Endothelial cell of umbilical vein (primary cell): ENCODE data around the gene UNC13D. TPM values are rescaled to one million over a fixed set of nuclear protein-coding genes. Genes with fewer than 3 reads are reported as not detected.

ENCODE experiments used
- BruUV-seq: library from RNA; stranded (reverse); fragments of 400-500 nt; replicated peaks from 2 replicates; lab custom pipeline; 2021; lab: Mats Ljungman, UMichigan
- CTCF ChIA-PET: fragments of 300-600, 350-600 bp; sonication (Branson Sonifier 250); formaldehyde crosslinking; loops from one replicate; lab custom pipeline; 2021; ENCODE audit warnings: antibody characterized with exemption, inconsistent platforms; lab: Charles Lee
- POLR2A ChIA-PET: fragments of 300-600, 350-600 bp; sonication (Branson Sonifier 250); formaldehyde crosslinking; loops from one replicate; lab custom pipeline; 2021; ENCODE audit warnings: antibody characterized with exemption, inconsistent platforms; lab: Charles Lee
- DNase-seq: peaks from one replicate; pipeline ENCODE4 v3.0.0-alpha.2; 2011; ENCODE audit warnings: low read depth, low spot score
- FAIRE-seq: peaks from 2 replicates; lab custom pipeline; 2011; peaks lifted over from hg19 to GRCh38; lab: Jason Lieb, UNC
- H2AFZ ChIP-seq: 2 replicates; pipeline ENCODE4 v1.6.0; 2012; ENCODE audit warnings: low read depth, low read length, control low read depth, inconsistent platforms
- H3K27ac ChIP-seq: 2 replicates; pipeline ENCODE4 v1.5.1; 2011; ENCODE audit warnings: low read depth, mild to moderate bottlenecking, control low read depth, low read length, moderate library complexity; ENCODE audit not compliant: insufficient read depth
- H3K27me3 ChIP-seq, 2 experiments: 2 replicates each; pipeline versions ENCODE4 v1.6.0 to v1.6.1; 2011; ENCODE audit warnings: low read length in 2 of 2, mixed read lengths in 1 of 2; ENCODE audit not compliant: control insufficient read depth in 2 of 2, insufficient read depth in 2 of 2
- H3K36me3 ChIP-seq, 2 experiments: 2 replicates in 1 of 2; 3 replicates in 1 of 2; pipeline ENCODE4 v1.5.1; 2011; ENCODE audit warnings: low read length in 2 of 2, mild to moderate bottlenecking in 1 of 2, moderate library complexity in 1 of 2; ENCODE audit not compliant: control insufficient read depth in 2 of 2, insufficient read depth in 2 of 2; ENCODE audit errors: extremely low read depth in 1 of 2
- H3K4me1 ChIP-seq: 3 replicates; pipeline ENCODE4 v1.5.1; 2011; ENCODE audit warnings: mild to moderate bottlenecking, low read length; ENCODE audit not compliant: control insufficient read depth, insufficient read depth; ENCODE audit errors: extremely low read depth
- H3K4me2 ChIP-seq: 2 replicates; pipeline ENCODE4 v1.6.1; 2011; ENCODE audit warnings: low read length, control low read depth, mixed read lengths; ENCODE audit not compliant: insufficient read depth
- H3K4me3 ChIP-seq, 3 experiments: fragments of 200-600 bp in 1 of 3; sonication (generic), shearing (Covaris generic) in 1 of 3; replicated peaks in 1 of 3; 2 replicates each; pipeline ENCODE4 v1.5.1; 2011 to 2016; ENCODE audit warnings: control low read depth in 3 of 3, low read length in 3 of 3, mild to moderate bottlenecking in 2 of 3, inconsistent platforms in 1 of 3, low read depth in 1 of 3, moderate library complexity in 1 of 3; ENCODE audit not compliant: insufficient read depth in 1 of 3
- H3K79me2 ChIP-seq: 2 replicates; pipeline ENCODE4 v1.6.0; 2012; ENCODE audit warnings: low read length, inconsistent platforms; ENCODE audit not compliant: control insufficient read depth, insufficient read depth
- H3K9ac ChIP-seq: replicated peaks from 2 replicates; pipeline ENCODE3; 2011; ENCODE audit warnings: low read length, control low read depth; ENCODE audit not compliant: insufficient read depth; ENCODE audit errors: extremely low read depth
- H3K9me1 ChIP-seq: replicated peaks from 3 replicates; pipeline ENCODE4 v1.6.0; 2011; ENCODE audit warnings: mild to moderate bottlenecking, low read length; ENCODE audit not compliant: control insufficient read depth, insufficient read depth; ENCODE audit errors: extremely low read depth
- H3K9me3 ChIP-seq: replicated peaks from 2 replicates; pipeline ENCODE4 v1.5.1; 2012; ENCODE audit warnings: low read length, inconsistent platforms; ENCODE audit not compliant: control insufficient read depth, insufficient read depth
- H4K20me1 ChIP-seq: replicated peaks from 2 replicates; pipeline ENCODE3; 2011; ENCODE audit warnings: mild to moderate bottlenecking, low read length; ENCODE audit not compliant: control insufficient read depth, insufficient read depth; ENCODE audit errors: extremely low read depth
- EZH2 ChIP-seq: IDR thresholded peaks from 2 replicates; pipeline ENCODE4 v1.6.1; 2012; ENCODE audit warnings: borderline replicate concordance, low read depth, mild to moderate bottlenecking, moderate library complexity, low read length, inconsistent platforms; ENCODE audit not compliant: severe bottlenecking
- JUN ChIP-seq: IDR thresholded peaks from 2 replicates; pipeline ENCODE4 v1.6.1; 2011; ENCODE audit warnings: borderline replicate concordance, low read depth; ENCODE audit not compliant: insufficient read length, insufficient read depth
- MYC ChIP-seq: IDR thresholded peaks from one replicate; pipeline ENCODE4 v1.6.1; 2011; ENCODE audit warnings: mild to moderate bottlenecking, low read depth, low read length
- POLR2A ChIP-seq: IDR thresholded peaks from 2 replicates; pipeline ENCODE4 v1.6.1; 2012; ENCODE audit warnings: low read depth, mild to moderate bottlenecking, control low read depth, low read length
- POLR2AphosphoS5 ChIP-seq: IDR thresholded peaks from 2 replicates; pipeline ENCODE4 v1.6.1; 2012; ENCODE audit warnings: low read depth, mild to moderate bottlenecking, control low read depth, low read length, moderate library complexity; ENCODE audit not compliant: insufficient read depth
- dilution Hi-C: fragments of 300-500 bp; cut with MboI; formaldehyde crosslinking; loops from one replicate; pipeline ENCODE4 v1.15.0; 2019; ENCODE audit warnings: low sequenced_read_pairs; ENCODE audit not compliant: extremely low pct_ligation_motif_present
- intact Hi-C: fragments of 100-400 bp; cut with micrococcal nuclease; formaldehyde crosslinking; loops from one replicate; pipeline ENCODE4 v1.10.0; 2022
- polyA plus RNA-seq, 4 experiments: library from polyadenylated mRNA; depleted of rRNA in 3 of 4; stranded (reverse) in 3 of 4; unstranded in 1 of 4; fragments of >200 nt; gene quantifications; 2 replicates each; pipeline versions ENCODE4 v1.2.1 to v1.2.3, GENCODE V29; 2011 to 2012; ENCODE audit warnings: missing spikeins in 1 of 4
- total RNA-seq: library from RNA; stranded (reverse); gene quantifications from 2 replicates; pipeline ENCODE4 v1.2.3, GENCODE V29; 2021
- TF ChIP-seq, protein P1 (sequence below), 2 donors: IDR thresholded peaks; 1 replicate in 1 of 2; 2 replicates in 1 of 2; pipeline ENCODE4 v1.5.1; 2011; ENCODE audit warnings: low read length in 2 of 2, mild to moderate bottlenecking in 2 of 2, moderate library complexity in 2 of 2, control low read depth in 1 of 2, inconsistent platforms in 1 of 2, low read depth in 1 of 2; ENCODE audit not compliant: insufficient read depth in 1 of 2; ENCODE audit errors: extremely low read depth in 1 of 2

UNC13D gene
- total and polyA plus RNA-seq, 2 donors (not counting 3 experiments of a cell fraction or from before 2014, with no cell fraction given) = 6.9 to 14.9 TPM

DNA sequence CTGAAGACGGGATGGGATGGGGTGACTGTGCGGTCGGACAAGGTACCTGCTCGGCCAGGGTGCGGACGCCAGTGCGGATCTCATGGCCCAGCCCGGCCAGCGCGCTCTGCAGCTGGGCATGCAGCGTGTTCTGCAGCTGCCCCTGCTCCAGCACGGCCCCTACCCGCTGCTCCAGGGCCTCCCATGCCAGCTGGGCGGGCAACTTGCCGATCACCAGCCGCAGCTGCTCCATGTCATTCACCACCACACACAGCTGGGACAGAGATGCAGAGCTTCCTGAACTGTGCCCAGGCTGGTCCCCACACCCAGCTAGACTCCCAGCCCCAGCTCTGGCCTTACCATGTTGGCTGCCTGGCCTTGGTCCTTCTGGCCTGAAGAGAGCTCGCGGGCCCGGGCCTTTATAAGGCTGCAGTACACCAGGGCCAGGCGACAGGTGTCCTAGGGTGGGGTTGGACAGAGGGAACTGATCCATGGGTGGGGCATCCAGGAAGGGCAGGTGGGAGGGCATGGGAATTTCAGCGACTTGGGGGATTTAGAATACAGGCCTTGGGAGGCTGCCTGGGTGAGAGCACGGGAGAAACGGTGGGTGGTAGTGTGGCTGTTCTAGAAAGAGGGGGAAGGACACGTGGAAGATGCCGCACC lies 9.8 kb downstream of the UNC13D start:
- H3K9me3 ChIP-seq = no peaks in the 10 kb centered on the region
- H3K79me2 ChIP-seq = no peaks in the 10 kb centered on the region
- POLR2A ChIA-PET = no interaction called here
- intact Hi-C loops (no loop called here), dilution Hi-C loops (no loop called here)
- no peak overlapping the region for H3K4me3 ChIP-seq
- DNase-seq (no peak), FAIRE-seq (no peak)
- no peak overlapping the region for H3K9ac ChIP-seq
- BruUV-seq = no TSS peak
- H4K20me1 ChIP-seq = no peaks in the 10 kb centered on the region
- H2AFZ ChIP-seq = no peak overlapping the region
- TF ChIP-seq, protein P1, sequence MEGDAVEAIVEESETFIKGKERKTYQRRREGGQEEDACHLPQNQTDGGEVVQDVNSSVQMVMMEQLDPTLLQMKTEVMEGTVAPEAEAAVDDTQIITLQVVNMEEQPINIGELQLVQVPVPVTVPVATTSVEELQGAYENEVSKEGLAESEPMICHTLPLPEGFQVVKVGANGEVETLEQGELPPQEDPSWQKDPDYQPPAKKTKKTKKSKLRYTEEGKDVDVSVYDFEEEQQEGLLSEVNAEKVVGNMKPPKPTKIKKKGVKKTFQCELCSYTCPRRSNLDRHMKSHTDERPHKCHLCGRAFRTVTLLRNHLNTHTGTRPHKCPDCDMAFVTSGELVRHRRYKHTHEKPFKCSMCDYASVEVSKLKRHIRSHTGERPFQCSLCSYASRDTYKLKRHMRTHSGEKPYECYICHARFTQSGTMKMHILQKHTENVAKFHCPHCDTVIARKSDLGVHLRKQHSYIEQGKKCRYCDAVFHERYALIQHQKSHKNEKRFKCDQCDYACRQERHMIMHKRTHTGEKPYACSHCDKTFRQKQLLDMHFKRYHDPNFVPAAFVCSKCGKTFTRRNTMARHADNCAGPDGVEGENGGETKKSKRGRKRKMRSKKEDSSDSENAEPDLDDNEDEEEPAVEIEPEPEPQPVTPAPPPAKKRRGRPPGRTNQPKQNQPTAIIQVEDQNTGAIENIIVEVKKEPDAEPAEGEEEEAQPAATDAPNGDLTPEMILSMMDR (IDR thresholded peaks at IDR 0.05; ENCODE audit: extremely low read depth in 1 of 2, insufficient read depth in 1 of 2, low read depth in 1 of 2, low read length in 2 of 2) = no peak
- TF ChIP-seq EZH2 = no peak
- no peak for TF ChIP-seq MYC
- no peak for TF ChIP-seq POLR2AphosphoS5
- no peak for TF ChIP-seq JUN
- TF ChIP-seq POLR2A = no peak
- CTCF ChIA-PET = interaction anchor here (1.9 kb wide), 1 partner anchor 11 kb away, joined by 10 read pairs; no protein-coding TSS in a partner anchor
- H3K4me2 ChIP-seq = no peak overlapping the region
- H3K36me3 ChIP-seq = no peaks in the 10 kb centered on the region
- no peak overlapping the region for H3K27ac ChIP-seq
- H3K9me1 ChIP-seq = no peaks in the 10 kb centered on the region
- H3K4me1 ChIP-seq = no peaks in the 10 kb centered on the region
- no peaks in the 10 kb centered on the region for H3K27me3 ChIP-seq
